Stomach (tissue), 9 donors: ENCODE data around the gene HDAC10. TPM values are rescaled to one million over a fixed set of nuclear protein-coding genes. Genes with fewer than 3 reads are reported as not detected.

Source experiments
- DNase-seq, 2 donors: peaks; one replicate each; pipeline versions ENCODE4 v3.0.0 to v3.0.0-alpha.2; 2013 to 2019
- H3K27ac ChIP-seq, 5 donors: fragments of 200-600 bp in 4 of 5; sonication (generic) in 4 of 5; one replicate each; pipeline ENCODE4 v1.5.1; 2013 to 2019; ENCODE audit warnings: mild to moderate bottlenecking in 1 of 5, moderate library complexity in 1 of 5
- H3K27me3 ChIP-seq, 3 donors: fragments of 200-600 bp; sonication (generic); one replicate each; pipeline ENCODE4 v1.5.1; 2017 to 2019; ENCODE audit warnings: mixed run types in 1 of 3
- H3K36me3 ChIP-seq, 4 donors: fragments of 200-600 bp; sonication (generic); 1 replicate in 3 of 4; 2 replicates in 1 of 4; pipeline ENCODE4 v1.5.1; 2016 to 2019
- H3K4me1 ChIP-seq, 4 donors: fragments of 200-600 bp; sonication (generic); one replicate each; pipeline ENCODE4 v1.5.1; 2016 to 2019
- H3K4me3 ChIP-seq, 4 donors: fragments of 200-600 bp; sonication (generic) in 3 of 4; one replicate each; pipeline ENCODE4 v1.5.1; 2016 to 2019; ENCODE audit warnings: mild to moderate bottlenecking in 1 of 4
- H3K9me3 ChIP-seq, 4 donors: fragments of 200-600 bp; sonication (generic); one replicate each; pipeline ENCODE4 v1.5.1; 2016 to 2019
- EP300 ChIP-seq: sonication (generic); formaldehyde crosslinking; IDR thresholded peaks from one replicate; pipeline ENCODE4 v1.6.1; 2017; ENCODE audit warnings: antibody characterized with exemption
- POLR2A ChIP-seq, 4 donors: fragments of 450-650 bp; IDR thresholded peaks; one replicate each; pipeline ENCODE4 v1.6.1; 2016; ENCODE audit warnings: antibody characterized with exemption in 4 of 4, control low read depth in 2 of 4, mild to moderate bottlenecking in 1 of 4, moderate library complexity in 1 of 4
- POLR2AphosphoS5 ChIP-seq, 3 donors: sonication (generic); formaldehyde crosslinking; IDR thresholded peaks; one replicate each; pipeline ENCODE4 v1.6.1; 2016; ENCODE audit warnings: antibody characterized with exemption in 3 of 3
- WGBS, 5 donors: extraction: QIAGEN DNeasy Blood & Tissue Kit in 3 of 5; methylation state at CpG; one replicate each; pipeline versions ENCODE4 v1.1.5 to v1.1.7; 2013 to 2018; 5-methylcytosine and 5-hydroxymethylcytosine counted together
- intact Hi-C: fragments of 100-400 bp; cut with DNase I; formaldehyde crosslinking; loops from one replicate; pipeline ENCODE4 v1.15.1; 2023; ENCODE audit warnings: low total_unique reads
- polyA plus RNA-seq, 3 donors: library from polyadenylated mRNA; stranded (reverse); fragments of 200-250 nt; gene quantifications; one replicate each; pipeline ENCODE4 v1.2.3, GENCODE V29; 2013
- total RNA-seq, 5 donors: library from RNA; depleted of rRNA; stranded (reverse); fragments of >200 nt; gene quantifications; one replicate each; pipeline versions ENCODE4 v1.1.0 to v1.2.3, GENCODE V29; 2014 to 2016
- TF ChIP-seq, protein P1 (sequence below), 7 experiments: fragments of 450-650 bp in 4 of 7; fragments of 200-600 bp in 3 of 7; sonication (generic) in 3 of 7; IDR thresholded peaks; one replicate each; pipeline ENCODE4 v1.5.1; 2016 to 2019; ENCODE audit warnings: antibody characterized with exemption in 7 of 7, control low read depth in 2 of 7, mild to moderate bottlenecking in 1 of 7
- donor health status: healthy with polysubstance abuse.
- donor health status: Bipolar disorder and iron deficiency.
- donor health status: healthy.

The HDAC10 gene
- total and polyA plus RNA-seq, 8 donors, result 15.4 to 156 (median 41.8) TPM

DNA sequence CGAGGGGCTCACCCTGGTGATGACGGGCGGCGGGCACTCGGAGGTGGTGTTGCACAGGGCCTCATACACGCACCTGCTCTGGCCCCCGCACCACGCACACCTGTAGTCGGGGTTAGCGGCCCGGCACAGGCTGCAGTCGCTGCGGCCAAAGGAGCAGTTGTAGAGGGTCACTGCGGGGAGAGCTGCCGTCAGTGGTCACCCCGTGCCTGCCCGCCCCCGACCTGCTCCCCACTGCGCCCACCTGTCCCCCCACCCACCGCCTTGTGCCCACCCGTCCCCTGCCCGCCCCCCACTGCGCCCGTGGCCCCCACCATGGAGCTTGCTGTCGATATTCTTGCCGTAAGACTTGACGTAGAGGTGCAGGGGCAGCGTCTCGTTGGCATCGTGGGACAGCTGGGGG is 32.8 kb upstream of the HDAC10 start:
- Histone ChIP-seq H3K36me3 (peaks cover 91 to 96% (median 95%) of the 10 kb centered on the region in 4 donors), H3K9me3 (no peaks in the 10 kb centered on the region), H3K4me1 (peaks cover 52 to 87% (median 75%) of the 10 kb centered on the region in 4 donors), H3K27ac (peak overlapping the region; percentile 88 to 95 (median 92)), H3K4me3 (peak overlapping the region in 2 of 4 donors; percentile 19 to 27), H3K27me3 (no peaks in the 10 kb centered on the region)
- intact Hi-C loops, result no loop called here
- WGBS, 5 donors, result 87 to 95% (median 92%) methylated on average over 17 to 30 of the region's 30 CpGs
- no peak for DNase-seq
- TF ChIP-seq POLR2A (IDR thresholded peaks at IDR 0.05), result no peak
- no peak for TF ChIP-seq EP300
- TF ChIP-seq POLR2AphosphoS5 (IDR thresholded peaks at IDR 0.05), result no peak
- TF ChIP-seq, protein P1, sequence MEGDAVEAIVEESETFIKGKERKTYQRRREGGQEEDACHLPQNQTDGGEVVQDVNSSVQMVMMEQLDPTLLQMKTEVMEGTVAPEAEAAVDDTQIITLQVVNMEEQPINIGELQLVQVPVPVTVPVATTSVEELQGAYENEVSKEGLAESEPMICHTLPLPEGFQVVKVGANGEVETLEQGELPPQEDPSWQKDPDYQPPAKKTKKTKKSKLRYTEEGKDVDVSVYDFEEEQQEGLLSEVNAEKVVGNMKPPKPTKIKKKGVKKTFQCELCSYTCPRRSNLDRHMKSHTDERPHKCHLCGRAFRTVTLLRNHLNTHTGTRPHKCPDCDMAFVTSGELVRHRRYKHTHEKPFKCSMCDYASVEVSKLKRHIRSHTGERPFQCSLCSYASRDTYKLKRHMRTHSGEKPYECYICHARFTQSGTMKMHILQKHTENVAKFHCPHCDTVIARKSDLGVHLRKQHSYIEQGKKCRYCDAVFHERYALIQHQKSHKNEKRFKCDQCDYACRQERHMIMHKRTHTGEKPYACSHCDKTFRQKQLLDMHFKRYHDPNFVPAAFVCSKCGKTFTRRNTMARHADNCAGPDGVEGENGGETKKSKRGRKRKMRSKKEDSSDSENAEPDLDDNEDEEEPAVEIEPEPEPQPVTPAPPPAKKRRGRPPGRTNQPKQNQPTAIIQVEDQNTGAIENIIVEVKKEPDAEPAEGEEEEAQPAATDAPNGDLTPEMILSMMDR (IDR thresholded peaks at IDR 0.05), result no peak

DNA sequence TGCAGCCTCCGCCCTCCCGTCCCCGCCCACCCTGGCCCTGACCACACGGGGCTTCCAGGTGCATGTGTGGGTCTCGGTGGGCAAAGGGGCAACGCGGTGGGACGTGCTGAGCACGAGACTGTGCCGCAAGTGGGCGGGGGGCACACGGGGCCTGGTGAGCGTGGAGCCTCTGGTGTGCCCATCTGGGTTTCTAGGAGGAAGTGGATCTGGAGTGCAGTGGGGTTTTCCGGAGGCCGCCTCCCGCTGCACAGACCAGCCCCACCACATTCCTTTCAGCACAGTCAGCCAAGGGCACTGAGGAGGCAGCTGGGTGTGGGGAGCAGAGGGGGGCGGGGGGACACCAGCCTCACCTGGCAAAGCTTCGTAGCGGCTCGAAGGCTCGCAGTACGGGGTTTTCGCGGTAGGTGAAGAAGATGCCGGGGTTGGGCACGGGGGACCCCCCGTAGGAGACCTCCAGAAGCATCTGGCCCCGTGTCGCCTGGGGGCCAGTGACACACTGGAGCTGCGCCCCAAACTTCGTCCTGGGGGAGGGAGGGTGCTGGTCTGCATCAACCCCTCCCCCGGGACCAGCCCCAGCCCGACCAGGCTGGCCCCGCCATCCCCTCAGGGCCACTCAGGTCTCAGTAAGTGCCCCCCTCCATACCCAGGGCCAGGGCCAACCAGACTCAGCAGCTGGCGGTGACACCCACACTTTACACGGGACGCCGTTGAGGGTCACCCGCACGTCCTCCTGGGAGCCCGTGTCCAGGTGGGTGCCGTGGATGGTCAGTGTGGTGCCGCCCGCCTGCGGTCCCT is 31.5 kb upstream of the HDAC10 start:
- Histone ChIP-seq H3K27ac (peak overlapping the region; percentile 84 to 95 (median 92)), H3K27me3 (no peaks in the 10 kb centered on the region), H3K4me3 (peak overlapping the region in 3 of 4 donors; percentile 8 to 27 (median 24)), H3K36me3 (peaks cover 91 to 96% (median 95%) of the 10 kb centered on the region in 4 donors), H3K9me3 (no peaks in the 10 kb centered on the region), H3K4me1 (peaks cover 52 to 81% (median 64%) of the 10 kb centered on the region in 4 donors)
- WGBS, 5 donors, result 35 to 71% (median 53%) methylated on average over 17 to 45 of the region's 45 CpGs
- intact Hi-C loops, result no loop called here
- peak in 1 of 4 donors; percentile 26 for TF ChIP-seq POLR2A (IDR thresholded peaks at IDR 0.05)
- peak; percentile 33 to 77 (median 62) for TF ChIP-seq POLR2AphosphoS5 (IDR thresholded peaks at IDR 0.05)
- TF ChIP-seq EP300, result no peak
- TF ChIP-seq, protein P1 (IDR thresholded peaks at IDR 0.05), result no peak
- DNase-seq, result peak; percentile 91 to 96

DNA sequence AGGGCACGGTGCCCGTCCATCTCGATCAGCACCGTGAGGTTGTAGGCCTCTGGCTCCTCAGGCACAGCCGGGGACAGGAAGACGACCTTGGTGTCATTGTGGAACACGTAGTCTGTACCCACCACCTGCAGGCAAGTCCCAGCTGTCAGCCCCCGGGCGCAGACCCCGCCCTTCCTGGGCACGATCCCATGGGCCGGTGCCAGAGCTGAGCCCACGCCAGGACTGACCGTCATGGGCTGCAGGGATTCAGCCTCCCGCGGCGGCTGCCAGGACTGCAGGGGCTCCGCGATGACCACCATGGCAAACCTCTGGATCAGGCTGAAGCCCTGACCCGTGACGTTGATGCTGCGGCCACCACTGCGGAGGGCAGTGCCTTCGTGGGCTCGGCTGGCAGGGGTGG is 30.9 kb upstream of the HDAC10 start:
- H3K36me3 ChIP-seq, result peaks cover 91 to 96% (median 95%) of the 10 kb centered on the region in 4 donors
- peak in 1 of 2 donors; percentile 66 for DNase-seq
- peaks cover 46 to 75% (median 58%) of the 10 kb centered on the region in 4 donors for H3K4me1 ChIP-seq
- WGBS, 5 donors, result 31 to 57% (median 34%) methylated on average over 16 to 25 of the region's 25 CpGs; no CpG with 5 or more reads in 1 of the 5 donors
- intact Hi-C loops, result no loop called here
- no peaks in the 10 kb centered on the region for H3K9me3 ChIP-seq
- H3K27ac ChIP-seq, result peak overlapping the region; percentile 84 to 95 (median 92)
- TF ChIP-seq POLR2A (IDR thresholded peaks at IDR 0.05), result no peak
- peak in 2 of 3 donors; percentile 29 to 35 for TF ChIP-seq POLR2AphosphoS5 (IDR thresholded peaks at IDR 0.05)
- TF ChIP-seq, protein P1 (IDR thresholded peaks at IDR 0.05), result no peak
- TF ChIP-seq EP300, result no peak
- peak overlapping the region in 1 of 4 donors; percentile 21 for H3K4me3 ChIP-seq
- no peaks in the 10 kb centered on the region for H3K27me3 ChIP-seq

DNA sequence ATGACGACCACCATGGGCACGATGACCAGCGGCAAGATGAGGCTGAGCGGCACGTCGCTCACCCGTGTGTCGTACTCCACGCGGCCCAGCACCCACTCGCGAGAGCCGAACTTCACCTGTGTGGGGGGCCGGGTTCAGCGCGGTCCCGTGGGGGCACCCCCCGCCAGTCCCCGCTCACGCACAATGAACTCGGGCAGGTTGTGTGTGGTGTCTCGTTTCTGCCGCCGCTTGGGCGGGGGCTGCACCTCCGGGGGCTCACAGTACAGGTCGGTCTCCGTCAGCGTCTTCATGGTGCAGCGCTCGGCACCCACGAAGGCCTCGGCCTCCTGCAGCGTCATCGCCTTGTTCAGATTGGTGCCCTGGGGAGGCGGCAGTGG is 30.3 kb upstream of the HDAC10 start:
- WGBS, 5 donors, result 86 to 95% (median 88%) methylated on average over 18 to 36 of the region's 36 CpGs
- H3K36me3 ChIP-seq, result peaks cover 91 to 96% (median 95%) of the 10 kb centered on the region in 4 donors

More for the DNA sequence above, 30.3 kb upstream of the HDAC10 start:
- Histone ChIP-seq H3K9me3 (no peaks in the 10 kb centered on the region), H3K27me3 (no peaks in the 10 kb centered on the region), H3K4me1 (peaks cover 40 to 74% (median 54%) of the 10 kb centered on the region in 4 donors), H3K27ac (peak overlapping the region; percentile 84 to 95 (median 92)), H3K4me3 (peak overlapping the region in 1 of 4 donors; percentile 32)
- no peak for DNase-seq
- TF ChIP-seq EP300, result no peak
- TF ChIP-seq POLR2AphosphoS5 (IDR thresholded peaks at IDR 0.05), result no peak
- TF ChIP-seq, protein P1 (IDR thresholded peaks at IDR 0.05), result no peak
- intact Hi-C loops, result no loop called here
